Measurements from ENCODE around the gene ZFHX3. TPM values are rescaled to one million over a fixed set of nuclear protein-coding genes. Genes with fewer than 3 reads are reported as not detected.

The ZFHX3 gene
- total and polyA plus RNA-seq, 2 donors (not counting 3 experiments of a cell fraction or from before 2014, with no cell fraction given) = 3.7 to 18.8 TPM

GRCh38 chr16:72856797-72857196, 191.1 kb downstream of the ZFHX3 start:
- Histone ChIP-seq H3K4me2 (ENCODE audit: insufficient read depth, low read length) (no peak overlapping the region), H3K4me1 (ENCODE audit: control insufficient read depth, extremely low read depth, insufficient read depth, low read length) (no peaks in the 10 kb centered on the region), H3K27me3 (ENCODE audit: control insufficient read depth in 2 of 2, insufficient read depth in 2 of 2, low read length in 2 of 2) (no peaks in the 10 kb centered on the region), H4K20me1 (replicated peaks; ENCODE audit: control insufficient read depth, extremely low read depth, insufficient read depth, low read length) (no peaks in the 10 kb centered on the region), H3K27ac (ENCODE audit: insufficient read depth, low read depth, low read length) (no peak overlapping the region), H2AFZ (ENCODE audit: low read depth, low read length) (no peak overlapping the region), H3K36me3 (ENCODE audit: control insufficient read depth in 2 of 2, extremely low read depth in 1 of 2, insufficient read depth in 2 of 2, low read length in 2 of 2) (no peaks in the 10 kb centered on the region), H3K9me1 (replicated peaks; ENCODE audit: control insufficient read depth, extremely low read depth, insufficient read depth, low read length) (no peaks in the 10 kb centered on the region), H3K79me2 (ENCODE audit: control insufficient read depth, insufficient read depth, low read length) (no peaks in the 10 kb centered on the region), H3K9me3 (replicated peaks; ENCODE audit: control insufficient read depth, insufficient read depth, low read length) (no peaks in the 10 kb centered on the region), H3K4me3 (replicated peaks in 1 of 3; ENCODE audit: insufficient read depth in 1 of 3, low read depth in 1 of 3, low read length in 3 of 3) (no peak overlapping the region), H3K9ac (replicated peaks; ENCODE audit: extremely low read depth, insufficient read depth, low read length) (no peak overlapping the region)
- dilution Hi-C loops (cut with MboI; ENCODE audit: extremely low pct_ligation_motif_present, low sequenced_read_pairs) (no loop called here), intact Hi-C loops (cut with micrococcal nuclease) (no loop called here)
- POLR2A ChIA-PET = no interaction called here
- FAIRE-seq = no peak
- no peak for DNase-seq (ENCODE audit: low read depth, low spot score)
- no TSS peak for BruUV-seq (replicated peaks)
- CTCF ChIA-PET = interaction anchor here (0.7 to 3.1 kb wide), 19 partner anchors 9 to 355 kb away, joined by 3 to 46 read pairs (median 4); no protein-coding TSS in a partner anchor
- TF ChIP-seq JUN (IDR thresholded peaks at IDR 0.05; ENCODE audit: borderline replicate concordance, insufficient read depth, insufficient read length, low read depth) = no peak
- no peak for TF ChIP-seq FOS (IDR thresholded peaks at IDR 0.05; ENCODE audit: borderline replicate concordance, insufficient read depth, low read length)
- no peak for TF ChIP-seq POLR2A (IDR thresholded peaks at IDR 0.05; ENCODE audit: low read depth, low read length)
- TF ChIP-seq CTCF (IDR thresholded peaks at IDR 0.05; ENCODE audit: extremely low read depth in 1 of 2, insufficient read depth in 1 of 2, low read depth in 1 of 2, low read length in 2 of 2) = peak; percentile 28 to 46

DNA sequence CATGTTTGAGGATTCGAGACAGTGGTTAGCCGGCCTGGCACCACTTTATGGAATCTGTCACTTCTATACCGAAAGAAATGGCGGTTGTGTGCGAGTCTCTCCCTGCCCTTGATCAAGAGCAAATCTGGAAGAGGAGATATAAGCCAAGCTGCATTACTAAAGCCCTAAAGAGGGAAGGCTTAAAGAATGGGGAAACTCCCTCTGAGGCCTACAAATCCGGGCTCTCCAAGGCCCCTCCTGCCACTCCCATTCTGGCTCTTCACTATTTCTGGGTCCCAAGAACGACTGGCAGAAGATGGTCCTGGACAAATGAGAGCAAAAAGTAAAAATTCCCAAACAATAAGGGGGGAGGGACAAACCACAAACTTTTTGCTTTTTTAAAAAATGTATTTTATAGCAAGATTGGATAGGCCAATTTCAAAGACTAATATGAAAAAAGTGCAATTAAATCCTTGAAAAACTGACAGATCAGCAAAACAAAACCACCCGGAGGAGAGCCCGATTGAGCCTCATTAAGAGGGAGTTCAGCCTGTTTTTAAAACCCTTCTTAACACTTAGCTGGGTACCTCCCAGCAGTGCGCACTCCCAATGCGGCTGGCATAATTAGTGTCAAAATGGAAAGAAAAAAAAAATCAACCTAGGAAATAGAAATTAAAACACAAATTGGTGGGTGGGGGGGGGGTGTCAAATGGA, 193.5 kb downstream of the ZFHX3 start:
- H3K4me1 ChIP-seq (ENCODE audit: control insufficient read depth, extremely low read depth, insufficient read depth, low read length) = peaks cover 7% of the 10 kb centered on the region
- no peaks in the 10 kb centered on the region for H3K79me2 ChIP-seq (ENCODE audit: control insufficient read depth, insufficient read depth, low read length)
- dilution Hi-C loops (cut with MboI; ENCODE audit: extremely low pct_ligation_motif_present, low sequenced_read_pairs) = no loop called here

More for the DNA sequence above, 193.5 kb downstream of the ZFHX3 start:
- ChIA-PET POLR2A (no interaction called here), CTCF (interaction anchor here (1.9 to 3.1 kb wide), 2 partner anchors 22 kb away, joined by 5 to 46 read pairs; no protein-coding TSS in a partner anchor)
- DNase-seq (ENCODE audit: low read depth, low spot score) = no peak
- no peak for FAIRE-seq
- Histone ChIP-seq H3K9me1 (replicated peaks; ENCODE audit: control insufficient read depth, extremely low read depth, insufficient read depth, low read length) (no peaks in the 10 kb centered on the region), H3K36me3 (ENCODE audit: control insufficient read depth in 2 of 2, extremely low read depth in 1 of 2, insufficient read depth in 2 of 2, low read length in 2 of 2) (no peaks in the 10 kb centered on the region), H3K27ac (ENCODE audit: insufficient read depth, low read depth, low read length) (no peak overlapping the region), H3K9ac (replicated peaks; ENCODE audit: extremely low read depth, insufficient read depth, low read length) (no peak overlapping the region), H2AFZ (ENCODE audit: low read depth, low read length) (no peak overlapping the region), H4K20me1 (replicated peaks; ENCODE audit: control insufficient read depth, extremely low read depth, insufficient read depth, low read length) (no peaks in the 10 kb centered on the region), H3K4me2 (ENCODE audit: insufficient read depth, low read length) (no peak overlapping the region), H3K4me3 (replicated peaks in 1 of 3; ENCODE audit: insufficient read depth in 1 of 3, low read depth in 1 of 3, low read length in 3 of 3) (no peak overlapping the region), H3K27me3 (ENCODE audit: control insufficient read depth in 2 of 2, insufficient read depth in 2 of 2, low read length in 2 of 2) (no peaks in the 10 kb centered on the region), H3K9me3 (replicated peaks; ENCODE audit: control insufficient read depth, insufficient read depth, low read length) (no peaks in the 10 kb centered on the region)
- BruUV-seq (replicated peaks) = no TSS peak
- no peak for TF ChIP-seq POLR2A (IDR thresholded peaks at IDR 0.05; ENCODE audit: low read depth, low read length)
- intact Hi-C loops (cut with micrococcal nuclease) = no loop called here

All from endothelial cell of umbilical vein (primary cell).